DMS53 treated with DMSO at 0.1 percent for 48 hours (cell line): Measurements from ENCODE around the gene PRKAR1B.
"Not testable (repeated sequence)": the region's sequence is repeated elsewhere in the genome, so short reads cannot be mapped to it uniquely, and the experiment has no call there.

Experiments used
- DNase-seq: peaks from one replicate; lab custom pipeline; 2025; ENCODE audit not compliant: unreplicated experiment; lab: John Stamatoyannopoulos, UW

PRKAR1B gene

DNA sequence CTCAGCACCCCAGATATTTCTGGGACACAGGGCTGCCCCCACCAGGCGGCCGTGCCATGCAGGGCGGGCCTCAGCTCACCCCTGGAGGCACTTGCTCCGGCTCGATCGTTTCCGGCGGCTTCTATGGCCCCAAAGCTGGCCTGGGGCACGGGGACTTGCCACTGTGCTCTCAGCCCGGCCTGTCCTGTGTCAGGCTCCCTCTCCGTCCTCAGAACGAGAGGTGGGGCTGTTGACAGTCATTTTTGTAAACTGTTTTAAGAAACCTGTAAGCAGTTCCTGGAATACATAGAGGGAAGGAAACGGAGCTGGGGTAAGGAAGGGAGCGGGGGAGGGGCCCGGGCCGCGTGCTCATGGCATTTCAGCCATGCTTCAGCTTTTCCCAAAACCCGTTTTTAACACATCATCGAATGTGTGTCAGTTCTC lies 30.7 kb upstream of the PRKAR1B start:
- DNase-seq, result no peak

DNA sequence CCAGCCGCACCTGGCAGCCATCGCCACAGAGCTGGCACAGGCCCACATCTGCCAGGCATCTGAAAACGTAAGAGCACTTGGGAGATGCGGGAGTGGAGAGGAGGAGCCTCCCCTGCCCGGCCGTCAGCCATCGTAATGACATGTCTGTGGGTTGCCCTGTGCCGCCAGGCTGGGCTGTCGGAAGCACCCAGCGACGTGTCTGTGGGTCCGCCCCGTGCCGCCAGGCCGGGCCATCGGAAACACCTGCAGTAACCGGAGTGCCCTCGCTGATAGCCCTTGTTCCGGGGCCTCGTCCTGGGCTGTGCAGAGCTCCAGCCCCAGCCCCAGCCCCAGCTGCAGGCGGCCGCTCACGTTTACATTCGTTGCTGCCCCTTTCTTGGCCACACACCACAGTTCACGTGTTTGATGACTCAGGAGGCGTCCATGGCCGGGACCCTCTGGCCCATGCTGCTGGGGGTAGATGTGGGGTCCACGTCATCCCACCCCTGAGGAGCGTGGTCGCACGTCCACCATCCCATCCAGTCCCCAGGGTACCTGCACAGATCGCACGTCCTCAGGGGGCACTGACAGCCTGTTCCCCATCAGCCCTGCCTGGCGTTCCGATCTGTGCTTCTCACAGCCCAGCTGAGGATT lies 30.0 kb upstream of the PRKAR1B start:
- no peak for DNase-seq

DNA sequence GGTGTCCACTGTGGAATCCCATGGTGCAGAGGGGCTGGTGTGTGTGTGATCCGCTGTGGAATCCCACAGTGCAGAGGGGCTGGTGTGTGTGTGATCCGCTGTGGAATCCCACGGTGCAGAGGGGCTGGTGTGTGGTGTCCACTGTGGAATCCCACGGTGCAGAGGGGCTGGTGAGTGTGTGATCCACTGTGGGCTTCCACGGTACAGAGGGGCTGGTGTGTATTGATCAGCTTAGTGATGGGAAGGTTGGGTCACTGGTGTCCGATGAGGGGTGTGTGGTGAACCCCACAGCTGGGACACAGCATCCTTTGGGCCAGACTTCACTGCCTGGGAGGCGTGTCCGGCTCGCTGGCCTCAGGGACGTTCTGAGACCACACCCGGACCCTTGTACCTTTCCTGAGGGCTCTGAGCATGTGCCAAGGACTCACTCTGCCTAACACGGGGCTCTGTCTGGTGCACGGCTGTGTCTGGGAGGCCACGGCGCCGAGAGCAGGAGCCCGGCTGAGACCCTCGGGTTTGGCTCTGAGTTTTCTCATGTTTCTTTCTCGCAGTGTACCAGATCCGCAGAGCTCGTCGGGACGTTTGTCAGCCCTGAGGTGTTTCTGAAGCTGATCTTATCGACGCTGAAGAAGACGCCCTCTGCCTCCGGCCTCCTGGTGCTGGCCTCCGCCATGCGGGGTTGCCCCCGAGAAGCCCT lies 29.3 kb upstream of the PRKAR1B start:
- no peak for DNase-seq

DNA sequence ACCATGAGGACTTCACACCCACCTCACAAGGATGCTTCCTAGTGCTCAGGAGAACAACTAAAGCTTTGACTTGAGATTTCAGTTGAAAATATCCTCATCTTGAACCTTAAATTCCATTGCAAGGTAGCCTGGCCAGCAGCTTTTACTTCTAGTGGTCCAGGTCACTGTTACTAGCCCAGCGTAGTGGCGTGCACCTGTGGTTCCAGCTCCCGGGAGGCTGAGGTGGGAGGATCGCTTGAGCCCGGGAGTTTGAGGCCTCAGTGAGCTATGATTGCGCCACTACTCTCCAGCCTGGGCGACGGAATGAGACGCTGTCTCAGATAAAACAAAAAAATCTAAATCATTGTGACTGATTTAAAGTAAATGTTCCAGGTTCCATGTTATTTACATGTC lies 28.3 kb upstream of the PRKAR1B start:
- DNase-seq, result no peak

DNA sequence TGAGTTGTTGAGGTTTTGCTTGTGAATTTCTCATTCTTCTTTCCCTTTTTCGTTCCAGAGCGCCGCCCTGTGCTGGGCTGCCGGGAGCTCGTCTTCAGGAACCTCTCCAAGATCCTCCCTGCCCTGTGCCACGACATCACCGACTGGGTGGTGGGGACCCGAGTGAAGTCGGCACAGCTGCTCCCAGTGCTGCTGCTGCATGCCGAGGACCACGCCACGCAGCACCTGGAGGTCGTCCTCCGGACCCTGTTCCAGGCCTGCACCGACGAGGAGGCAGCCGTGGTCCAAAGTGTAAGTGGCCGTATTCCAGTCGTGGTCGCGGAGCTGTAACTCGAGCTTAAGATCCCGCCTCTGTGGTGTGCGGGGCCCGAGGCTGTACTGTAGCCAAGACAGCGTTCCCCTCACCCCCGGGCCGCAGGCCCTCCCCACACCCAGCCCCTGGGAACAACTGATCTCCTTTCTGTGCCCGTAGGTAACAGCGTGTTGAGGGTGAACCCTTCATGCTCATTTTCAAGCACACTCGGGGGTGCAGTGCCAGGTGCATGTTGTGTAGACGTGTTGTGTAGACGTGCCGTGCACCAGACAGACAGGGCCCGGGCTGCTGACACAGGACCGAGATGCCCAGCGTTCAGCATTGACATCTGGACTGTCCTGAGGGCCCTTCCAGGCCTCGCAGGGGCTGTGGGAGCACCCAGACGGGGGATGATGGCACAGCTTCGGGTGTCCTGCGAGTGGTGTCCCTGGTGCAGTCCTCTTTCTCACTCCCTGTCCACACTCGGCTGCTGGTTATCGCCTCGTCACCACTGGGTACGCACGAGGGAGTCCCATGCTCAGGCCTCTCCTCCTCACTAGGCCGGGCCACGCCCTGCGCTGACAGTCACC lies 27.7 kb upstream of the PRKAR1B start:
- DNase-seq, result no peak

DNA sequence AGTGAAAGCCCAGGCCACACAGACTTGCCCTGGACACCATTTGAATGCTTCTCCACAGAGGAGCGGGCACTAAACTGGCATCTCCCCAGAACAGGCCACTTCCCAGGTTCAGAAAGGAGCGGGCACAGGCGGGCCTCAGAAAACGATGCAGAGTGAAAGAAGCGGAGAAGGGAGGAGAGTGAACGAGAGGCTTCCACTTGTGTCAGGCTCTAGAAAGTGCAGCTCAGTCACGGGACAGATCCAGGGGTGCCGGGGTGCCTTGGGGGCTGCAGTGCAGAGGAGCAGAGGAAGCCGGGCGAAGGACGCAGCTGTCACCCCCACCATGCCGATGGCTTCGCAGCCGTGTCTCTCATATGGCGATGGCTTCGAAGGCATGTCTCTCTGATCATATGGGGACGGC lies 26.1 kb upstream of the PRKAR1B start:
- DNase-seq, result no peak

DNA sequence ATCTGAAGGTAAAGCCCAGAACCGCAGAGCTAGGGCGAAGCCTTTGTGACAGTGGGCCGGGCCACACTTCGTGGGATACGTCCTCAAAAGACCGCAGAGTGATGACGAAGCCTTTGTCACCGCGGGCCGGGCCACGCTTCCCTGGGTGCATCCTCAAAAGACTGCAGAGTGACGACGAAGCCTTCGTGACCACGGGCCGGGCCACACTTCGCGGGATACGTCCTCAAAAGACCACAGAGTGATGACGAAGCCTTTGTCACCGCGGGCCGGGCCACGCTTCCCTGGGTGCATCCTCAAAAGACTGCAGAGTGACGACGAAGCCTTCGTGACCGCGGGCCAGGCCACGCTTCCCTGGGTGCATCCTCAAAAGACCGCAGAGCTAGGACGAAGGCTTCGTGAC lies 25.2 kb upstream of the PRKAR1B start:
- DNase-seq, result not testable (repeated sequence)

DNA sequence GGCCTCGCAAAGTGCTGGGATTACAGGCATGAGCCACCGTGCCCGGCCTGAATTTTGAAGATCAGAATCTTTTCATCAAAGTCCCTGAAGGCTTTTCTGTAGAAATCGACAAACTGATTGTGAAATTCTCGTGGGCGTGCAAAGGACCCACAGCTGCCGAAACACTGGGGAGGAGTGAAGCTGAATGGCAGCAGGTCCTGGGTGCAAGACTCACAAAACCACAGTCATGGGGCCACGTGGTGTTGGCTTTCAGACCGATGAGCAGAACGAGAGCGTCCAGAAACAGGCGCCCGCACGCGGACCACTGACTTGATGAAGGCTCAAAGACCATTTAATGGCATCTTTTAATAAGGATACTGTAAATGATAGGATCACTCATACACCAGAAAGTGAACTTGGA lies 24.7 kb upstream of the PRKAR1B start:
- DNase-seq, result no peak

DNA sequence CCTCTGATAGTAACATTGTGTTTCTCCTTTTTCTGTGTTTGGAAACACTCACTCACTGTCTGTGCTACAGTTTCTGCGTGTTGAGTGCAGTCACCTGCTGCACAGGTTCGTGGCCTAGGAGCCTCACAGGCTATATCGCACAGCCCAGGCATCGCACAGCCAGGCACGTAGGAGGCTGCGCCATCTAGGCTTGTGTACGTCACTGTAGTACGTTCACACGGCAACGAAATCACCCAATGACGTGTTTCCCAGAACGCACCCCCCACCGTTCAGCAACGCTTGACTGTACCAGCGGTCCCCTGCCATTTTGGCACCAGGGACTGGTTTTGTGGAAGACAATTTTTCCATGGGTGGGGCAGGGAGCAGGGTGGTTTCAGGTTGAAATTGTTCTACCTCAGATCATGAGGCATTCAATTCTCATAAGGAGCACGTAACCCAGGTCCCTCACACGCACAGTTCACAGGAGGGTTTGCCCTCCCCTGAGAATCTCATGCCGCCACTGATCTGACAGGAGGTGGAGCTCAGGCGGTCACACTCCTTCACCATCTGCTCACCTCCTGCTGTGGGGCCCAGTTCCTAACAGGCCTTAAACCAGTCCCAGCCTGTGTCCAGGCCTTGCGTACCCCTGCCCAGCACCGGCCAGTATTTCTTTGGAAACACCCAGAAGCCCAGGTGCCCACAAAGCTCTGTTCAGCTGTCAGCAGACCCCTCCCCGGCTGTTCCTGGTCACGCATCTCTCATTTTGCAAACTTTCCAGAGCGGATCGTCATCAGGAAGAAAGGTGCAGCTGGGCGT lies 23.2 kb upstream of the PRKAR1B start:
- no peak for DNase-seq

DNA sequence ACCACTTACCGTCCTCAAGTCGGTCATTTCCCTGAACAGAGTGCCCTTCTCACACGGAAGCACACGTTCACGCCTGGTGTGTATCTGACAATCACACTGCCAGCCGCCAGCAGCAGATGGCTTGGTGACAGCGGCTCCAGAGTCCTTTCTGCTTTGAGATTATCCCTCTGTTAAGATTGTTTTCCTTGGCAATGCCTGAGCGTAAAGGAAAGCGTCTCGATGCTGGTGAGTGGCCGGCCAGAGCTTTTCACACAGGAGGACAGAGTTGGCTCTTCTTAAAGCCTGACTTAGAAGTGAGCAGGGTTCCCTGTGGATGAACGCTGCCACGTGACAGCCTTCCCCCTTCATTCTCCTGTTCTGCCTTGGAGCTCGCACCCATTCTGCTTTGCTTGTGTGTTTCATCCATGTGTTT lies 22.1 kb upstream of the PRKAR1B start:
- DNase-seq, result no peak

DNA sequence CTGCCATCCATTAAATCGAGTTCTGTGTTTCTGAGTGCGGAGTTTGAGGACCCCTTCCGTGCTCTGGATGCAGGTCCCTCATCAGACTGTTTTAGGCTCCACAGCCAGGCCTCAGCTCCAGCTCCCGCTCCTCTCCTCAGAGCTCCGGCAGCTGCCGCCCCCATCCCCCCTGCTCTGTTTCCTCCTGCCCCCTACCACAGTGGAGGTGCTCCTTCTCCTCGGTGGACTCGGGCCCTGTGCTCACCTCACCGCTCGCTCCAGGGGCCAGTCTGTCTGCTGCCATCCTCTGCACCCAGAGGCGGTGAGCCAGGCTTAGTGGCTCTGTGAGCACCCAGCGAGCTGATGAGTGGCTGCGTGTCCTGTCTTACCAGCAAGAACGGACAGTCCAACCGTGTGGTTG lies 21.4 kb upstream of the PRKAR1B start:
- no peak for DNase-seq

DNA sequence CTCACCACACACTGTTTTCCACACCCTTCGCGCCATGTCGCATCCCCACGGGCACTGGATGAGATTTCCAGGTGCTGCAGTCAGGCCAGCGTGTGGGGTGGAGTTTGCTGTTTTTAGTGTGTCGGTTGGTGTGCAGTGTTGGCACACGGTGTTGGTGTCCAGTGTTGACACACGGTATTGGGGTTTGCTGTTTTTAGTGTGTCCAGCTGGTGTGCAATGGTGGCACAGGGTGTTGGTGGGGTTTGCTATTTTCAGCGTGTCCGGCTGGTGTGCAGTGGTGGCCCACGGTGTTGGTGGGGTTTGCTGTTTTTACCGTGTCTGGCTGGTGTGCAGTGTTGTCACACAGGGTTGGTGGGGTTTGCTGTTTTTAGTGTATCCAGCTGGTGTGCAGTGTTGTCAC lies 20.1 kb upstream of the PRKAR1B start:
- DNase-seq, result no peak

DNA sequence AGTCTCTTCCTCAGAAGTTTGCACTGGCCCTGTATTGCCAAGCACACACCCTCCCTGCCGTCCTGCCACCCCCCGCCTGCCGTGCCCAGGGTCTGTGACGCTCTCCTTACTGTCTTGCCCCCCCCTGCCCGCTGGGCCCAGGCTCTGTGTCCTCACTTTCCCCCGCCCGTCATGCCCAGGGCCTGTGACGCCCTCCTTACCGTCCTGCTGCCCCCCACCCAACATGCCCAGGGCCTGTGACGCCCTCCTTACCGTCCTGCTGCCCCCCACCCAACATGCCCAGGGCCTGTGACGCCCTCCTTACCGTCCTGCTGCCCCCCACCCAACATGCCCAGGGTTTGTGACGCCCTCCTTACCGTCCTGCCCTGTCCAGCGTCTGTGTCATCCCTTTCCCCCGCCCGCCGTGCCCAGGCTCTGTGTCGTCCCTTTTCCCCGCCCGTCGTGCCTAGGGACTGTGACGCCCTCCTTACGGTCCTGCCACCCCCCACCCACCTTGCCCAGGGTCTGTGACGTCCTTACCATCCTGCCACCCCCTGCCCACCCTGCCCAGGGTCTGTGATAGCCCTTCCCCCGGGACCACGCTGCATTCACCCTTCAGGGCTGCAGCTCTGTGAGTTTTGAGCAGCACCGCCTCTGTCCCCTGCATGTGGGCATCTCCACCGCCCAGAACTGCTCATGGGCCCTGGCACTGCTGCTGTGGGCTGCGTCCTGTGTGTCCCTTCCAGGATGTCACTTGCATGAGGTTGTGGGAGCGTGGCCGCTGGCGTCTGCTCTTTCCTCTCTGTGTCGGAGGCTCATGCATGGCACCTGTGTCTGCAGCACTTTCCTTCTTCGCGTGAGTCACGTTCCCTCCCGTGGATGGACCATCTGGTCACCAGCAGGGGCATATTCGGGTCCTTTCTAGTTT lies 19.3 kb upstream of the PRKAR1B start:
- DNase-seq, result no peak

DNA sequence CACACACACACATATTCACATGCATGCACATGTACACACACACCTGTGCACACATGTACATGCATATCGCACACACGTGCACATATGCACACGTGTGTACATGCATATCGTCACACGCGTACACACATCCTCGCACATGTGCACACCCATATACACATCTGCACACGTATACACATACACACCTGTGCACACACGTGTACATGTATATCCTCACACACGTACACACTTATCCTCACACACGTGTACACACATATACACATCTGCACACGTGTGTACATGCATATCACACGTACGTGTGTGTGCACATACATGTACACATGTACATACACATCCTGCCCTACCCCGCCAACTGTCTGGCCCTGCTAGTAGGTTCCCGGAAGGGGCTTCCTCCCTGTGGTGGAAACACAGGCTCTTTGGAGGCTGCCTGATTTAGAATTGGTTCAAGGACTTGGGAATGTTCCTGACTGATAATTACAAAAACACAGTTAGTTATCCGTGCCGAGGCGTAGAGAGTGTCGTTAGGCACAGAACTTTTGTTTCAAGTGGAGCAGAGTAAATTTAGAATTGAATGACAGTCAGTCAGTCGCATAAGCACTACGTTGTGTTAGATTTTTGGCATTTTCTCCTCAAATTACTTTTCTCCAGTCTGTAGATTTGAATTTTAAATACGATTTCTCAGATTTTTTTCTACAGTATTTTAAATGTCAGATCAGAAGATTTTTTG lies 18.5 kb upstream of the PRKAR1B start:
- no peak for DNase-seq

DNA sequence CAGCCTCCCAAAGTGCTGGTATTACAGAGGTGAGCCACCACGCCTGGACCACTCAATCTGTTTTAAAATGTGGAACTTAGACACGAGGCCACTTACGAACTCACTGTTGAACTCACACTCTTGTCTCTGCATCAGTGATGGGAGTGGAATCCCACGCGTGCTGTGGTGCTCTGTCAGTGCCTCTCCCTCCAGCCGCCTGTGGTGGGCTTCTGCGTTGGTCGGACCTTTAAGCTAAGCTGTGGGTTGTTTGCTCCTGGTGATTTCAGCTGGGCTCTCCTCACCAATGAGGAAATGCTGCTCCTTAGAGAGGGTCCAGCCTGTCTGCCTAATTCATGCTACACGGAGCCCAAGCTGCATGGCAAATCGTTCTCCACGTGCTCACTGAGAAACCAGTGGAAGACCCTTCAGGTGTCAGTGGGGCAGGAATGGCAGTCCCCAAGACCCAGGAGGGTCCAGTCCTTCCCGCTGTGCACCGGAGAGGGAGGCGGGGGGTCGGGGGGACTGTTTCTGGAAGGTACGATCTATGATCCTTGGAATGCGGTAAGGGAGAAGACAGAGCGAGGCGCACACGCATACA lies 17.9 kb upstream of the PRKAR1B start:
- DNase-seq, result no peak

DNA sequence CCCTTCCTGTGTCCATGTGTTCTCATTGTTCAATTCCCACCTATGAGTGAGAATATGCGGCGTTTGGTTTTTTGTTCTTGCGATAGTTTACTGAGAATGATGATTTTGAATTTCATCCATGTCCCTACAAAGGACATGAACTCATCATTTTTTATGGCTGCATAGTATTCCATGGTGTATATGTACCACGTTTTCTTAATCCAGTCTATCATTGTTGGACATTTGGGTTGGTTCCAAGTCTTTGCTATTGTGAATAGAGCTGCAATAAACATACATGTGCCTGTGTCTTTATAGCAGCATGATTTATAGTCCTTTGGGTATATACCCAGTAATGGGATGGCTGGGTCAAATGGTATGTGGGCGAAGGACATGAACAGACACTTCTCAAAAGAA lies 17.0 kb upstream of the PRKAR1B start:
- DNase-seq, result not testable (repeated sequence)

DNA sequence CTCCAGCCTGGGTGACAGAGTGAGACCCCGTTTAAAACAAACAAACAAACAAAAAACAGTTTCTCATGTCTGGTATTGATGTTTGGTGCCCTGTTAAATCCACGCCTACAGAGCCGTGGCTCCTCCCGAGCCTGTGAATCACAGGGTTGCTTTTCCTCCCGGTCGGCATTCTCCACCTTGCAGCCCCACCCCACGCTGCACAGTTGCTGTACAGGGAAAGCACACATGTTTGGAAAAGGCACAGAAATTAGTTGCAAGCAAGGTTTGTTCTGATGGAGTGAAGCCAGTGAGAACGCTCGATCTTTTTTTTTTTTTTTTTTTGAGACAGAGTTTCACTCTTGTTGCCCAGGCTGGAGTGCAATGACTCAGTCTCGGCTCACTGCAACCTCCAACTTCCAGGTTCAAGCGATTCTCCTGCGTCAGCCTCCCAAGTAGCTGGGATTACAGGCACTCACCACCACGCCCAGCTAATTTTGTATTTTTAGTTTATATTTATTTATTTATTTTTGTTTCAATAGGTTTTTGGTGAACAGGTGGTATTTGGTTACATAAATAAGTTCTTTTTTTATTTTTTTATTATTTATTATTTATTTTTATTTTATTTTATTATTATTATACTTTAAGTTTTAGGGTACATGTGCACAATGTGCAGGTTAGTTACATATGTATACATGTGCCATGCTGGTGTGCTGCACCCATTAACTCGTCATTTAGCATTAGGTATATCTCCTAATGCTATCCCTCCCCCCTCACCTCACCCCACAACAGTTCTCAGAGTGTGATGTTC lies 16.5 kb upstream of the PRKAR1B start:
- DNase-seq, result not testable (repeated sequence)

DNA sequence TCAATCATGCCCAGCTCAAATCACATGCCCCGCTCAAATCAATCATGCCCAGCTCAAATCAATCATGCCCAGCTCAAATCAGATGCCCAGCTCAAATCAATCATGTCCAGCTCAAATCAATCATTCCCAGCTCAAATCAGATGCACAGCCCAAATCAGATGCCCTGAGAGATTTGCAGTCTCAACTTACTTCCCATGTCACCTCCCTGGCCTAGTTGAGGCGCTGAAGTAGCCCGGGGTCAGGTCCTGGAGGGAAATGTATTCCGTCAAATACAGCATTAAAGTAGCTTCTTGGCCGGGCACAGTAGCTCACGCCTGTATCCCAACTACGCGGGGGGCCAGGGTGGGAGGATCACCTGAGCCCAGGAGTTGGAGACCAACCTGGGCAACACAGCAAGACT lies 15.7 kb upstream of the PRKAR1B start:
- no peak for DNase-seq
